Measurements from ENCODE around the gene DPH1. TPM values are rescaled to one million over a fixed set of nuclear protein-coding genes. Genes with fewer than 3 reads are reported as not detected.
"Not testable (repeated sequence)": the region's sequence is repeated elsewhere in the genome, so short reads cannot be mapped to it uniquely, and the experiment has no call there.

The DPH1 gene
- total RNA-seq, 1 donor from 2014 or later, result 14.3 TPM

- no peak for DNase-seq (ENCODE audit: low read depth in 2 of 2)
Observed at GRCh38 chr17:2008332-2009126, 21.4 kb upstream of the DPH1 start.

DNA sequence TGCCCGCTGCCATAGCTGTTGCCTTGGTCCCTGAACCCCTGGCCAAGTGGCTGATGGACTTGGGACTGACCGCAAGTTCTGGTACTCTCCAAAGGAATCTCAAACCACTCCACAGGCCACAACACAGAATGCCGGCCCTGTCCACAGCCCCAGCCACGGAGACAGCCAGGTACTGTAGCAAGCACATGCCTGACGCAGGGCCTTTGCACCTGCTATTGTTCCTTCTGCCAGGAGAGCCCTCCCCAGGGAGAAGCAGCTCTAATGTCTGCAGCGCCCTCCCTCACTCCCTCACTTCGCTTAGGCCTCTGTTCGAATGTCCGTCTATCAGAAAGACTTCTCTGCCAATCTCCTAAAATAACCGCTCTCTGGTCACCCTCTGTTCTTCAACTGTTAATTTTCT lies 20.2 kb upstream of the DPH1 start:
- DNase-seq (ENCODE audit: low read depth in 2 of 2), result no peak

GRCh38 chr17:2011411-2012371 lies 18.3 kb upstream of the DPH1 start:
- DNase-seq (ENCODE audit: low read depth in 2 of 2), result peak in 1 of 2 donors; percentile 71

DNA sequence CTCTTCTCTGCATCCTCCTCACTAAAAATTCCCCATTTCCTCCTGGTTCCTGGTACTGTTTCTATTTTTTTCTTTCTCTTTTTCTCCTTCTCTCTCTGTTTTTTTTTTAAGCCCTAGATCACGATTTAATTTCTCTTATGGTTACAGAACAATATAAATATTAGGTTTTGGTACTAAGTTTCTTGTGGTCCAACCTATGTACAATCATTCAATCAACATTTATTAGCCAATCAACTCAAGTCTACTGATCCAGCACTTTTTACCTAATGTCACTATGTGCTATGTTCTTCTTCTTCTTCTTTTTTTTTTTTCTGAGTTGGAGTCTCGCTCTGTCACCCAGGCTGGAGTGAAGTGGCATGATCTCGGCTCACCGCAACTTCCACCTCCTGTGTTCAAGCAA lies 17.5 kb upstream of the DPH1 start:
- DNase-seq (ENCODE audit: low read depth in 2 of 2), result no peak

GRCh38 chr17:2013220-2013993 lies 16.5 kb upstream of the DPH1 start:
- DNase-seq (ENCODE audit: low read depth in 2 of 2), result not testable (repeated sequence)

GRCh38 chr17:2013994-2014317 lies 16.0 kb upstream of the DPH1 start:
- no peak for DNase-seq (ENCODE audit: low read depth in 2 of 2)

GRCh38 chr17:2015314-2015713 lies 14.6 kb upstream of the DPH1 start:
- no peak for DNase-seq (ENCODE audit: low read depth in 2 of 2)

DNA sequence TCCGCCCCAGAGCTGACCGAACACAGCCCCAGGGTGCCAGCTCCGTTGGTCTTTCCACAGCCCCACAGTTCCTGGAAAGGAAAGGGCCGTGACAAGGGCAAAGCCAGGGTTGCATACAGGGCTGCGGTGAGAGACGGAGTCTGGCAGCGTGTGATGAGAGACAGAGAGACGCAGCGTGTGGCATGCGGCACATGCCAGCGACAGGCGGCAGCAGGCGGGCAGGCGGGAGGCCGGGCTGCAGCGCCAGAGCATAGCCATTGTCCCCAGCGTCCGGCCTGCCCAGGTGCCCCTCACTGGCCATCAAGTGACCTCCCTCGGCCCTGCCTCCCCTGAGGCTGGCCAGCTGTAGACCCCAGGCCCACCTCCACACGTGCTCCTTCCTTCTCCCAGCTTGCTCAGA lies 13.5 kb upstream of the DPH1 start:
- DNase-seq (ENCODE audit: low read depth in 2 of 2), result no peak

DNA sequence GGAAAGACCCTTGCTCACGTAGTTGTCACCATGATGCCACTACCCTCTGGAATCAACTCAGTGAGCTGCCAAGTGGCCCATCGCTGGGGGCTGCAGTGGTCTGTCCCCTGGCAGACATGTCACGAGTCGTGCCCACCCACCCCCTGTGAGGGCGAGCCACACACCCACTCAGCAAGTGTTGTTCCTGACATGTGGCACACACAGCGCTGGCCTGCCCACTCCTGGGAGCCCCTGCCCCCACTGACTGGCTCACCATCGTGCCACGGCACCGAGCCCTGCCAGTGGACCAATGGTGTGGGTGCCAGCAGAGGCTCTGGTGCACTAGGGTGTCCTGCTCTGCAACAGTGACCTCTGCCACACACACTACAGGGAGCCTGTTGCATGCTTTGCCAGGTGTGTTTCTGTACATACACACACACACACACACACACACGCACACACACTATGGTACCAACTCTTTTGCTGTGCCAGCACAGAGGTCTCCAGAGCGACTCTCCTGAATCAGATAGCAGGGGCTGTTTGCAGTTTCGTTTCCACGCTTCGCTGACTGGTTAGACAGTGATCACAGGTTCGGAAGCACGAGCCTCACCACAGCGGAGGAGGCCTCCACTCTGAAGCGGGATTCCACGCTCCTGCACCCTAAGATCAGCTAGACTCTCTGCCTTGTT lies 12.5 kb upstream of the DPH1 start:
- peak in 1 of 2 donors; percentile 24 for DNase-seq (ENCODE audit: low read depth in 2 of 2)

DNA sequence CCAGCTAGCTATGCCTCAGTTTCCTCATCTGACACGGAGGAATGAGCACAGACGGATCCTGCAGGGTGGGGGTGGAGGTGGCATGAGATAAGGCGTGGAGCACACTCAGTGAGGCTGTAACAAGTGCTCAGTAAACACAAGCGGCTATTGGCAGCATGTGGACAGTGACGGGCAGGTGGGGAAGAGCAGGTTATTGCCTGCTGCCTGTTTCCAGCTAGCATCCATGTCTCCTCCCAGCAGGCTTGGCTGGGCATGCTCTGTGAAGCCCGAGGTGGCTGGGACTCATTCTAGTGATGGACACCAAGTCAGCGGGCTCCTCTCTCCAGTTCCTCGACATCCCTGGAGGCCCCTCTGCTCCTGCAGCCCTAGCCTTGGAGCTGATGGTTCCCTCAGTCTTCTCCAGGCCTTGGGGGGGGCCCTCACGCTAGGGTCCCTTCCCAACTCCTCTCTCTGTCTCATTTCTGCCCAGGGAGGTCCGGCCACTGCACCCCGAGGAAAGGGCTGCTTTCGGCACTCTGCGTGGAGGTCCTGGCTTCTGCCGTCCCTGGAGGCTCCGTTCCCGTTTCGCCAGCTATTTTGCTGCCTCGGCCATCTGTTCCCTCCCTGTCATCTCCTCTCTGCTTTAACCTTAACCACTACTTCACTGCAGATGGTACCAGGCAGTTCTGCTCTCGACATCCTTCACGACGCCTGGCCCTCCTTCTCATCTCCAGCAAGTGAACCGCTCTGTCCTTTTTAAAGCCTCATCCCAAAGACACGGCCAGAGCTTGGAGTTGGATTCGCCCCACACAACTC lies 11.0 kb upstream of the DPH1 start:
- no peak for DNase-seq (ENCODE audit: low read depth in 2 of 2)

- DNase-seq (ENCODE audit: low read depth in 2 of 2), result no peak
Observed at GRCh38 chr17:2019723-2020122, 10.2 kb upstream of the DPH1 start.

GRCh38 chr17:2020721-2021120 lies 9.2 kb upstream of the DPH1 start:
- peak in 1 of 2 donors; percentile 80 for DNase-seq (ENCODE audit: low read depth in 2 of 2)

DNA sequence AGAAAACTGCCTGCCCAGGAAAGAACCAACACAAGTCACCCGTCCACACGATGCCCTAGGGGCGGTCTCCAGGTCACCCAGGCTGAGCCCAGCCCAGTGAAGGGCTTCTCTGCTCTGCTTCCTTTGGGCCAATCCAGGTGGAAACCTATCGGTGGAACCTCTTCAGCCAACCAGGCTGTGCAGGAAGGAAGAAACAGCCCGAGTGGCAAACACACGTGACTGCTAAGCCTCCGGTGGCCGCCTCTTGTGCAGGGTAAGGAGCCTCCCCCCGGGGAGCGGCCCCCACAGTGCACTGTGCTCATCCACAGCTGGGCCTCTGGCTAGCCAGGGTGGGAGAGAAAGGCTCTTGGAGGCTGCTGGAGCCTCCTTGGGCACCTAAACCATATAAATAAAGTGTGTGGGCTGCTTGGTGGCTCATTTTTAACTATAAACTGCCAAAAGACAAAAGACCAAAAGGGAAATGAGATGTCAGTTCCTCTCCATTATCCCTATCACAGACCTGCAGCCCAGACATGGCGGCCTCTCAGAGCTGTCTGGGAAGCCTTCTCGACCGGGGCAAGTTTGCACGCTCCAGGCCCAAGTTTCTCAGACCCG lies 7.2 kb upstream of the DPH1 start:
- DNase-seq (ENCODE audit: low read depth in 2 of 2), result no peak

DNA sequence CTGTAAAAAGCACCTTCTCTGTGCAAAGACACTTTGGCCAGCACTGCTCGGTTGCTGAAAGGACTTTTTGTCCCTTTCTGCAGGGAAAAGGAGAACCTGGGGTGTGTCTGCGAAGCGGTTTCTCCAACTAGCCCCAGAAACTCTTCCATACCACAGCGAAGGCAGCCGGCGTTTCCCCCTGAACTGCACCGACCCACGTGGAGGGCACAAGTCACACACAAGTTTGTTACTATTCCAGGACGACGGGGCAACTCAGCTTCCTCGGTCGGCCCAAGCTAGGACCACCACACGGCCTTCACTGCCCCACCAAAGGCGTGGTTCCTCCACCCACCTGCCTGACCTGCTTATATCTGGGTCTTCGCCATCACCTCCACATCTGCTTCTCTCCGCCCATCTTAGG lies 6.7 kb upstream of the DPH1 start:
- no peak for DNase-seq (ENCODE audit: low read depth in 2 of 2)

DNA sequence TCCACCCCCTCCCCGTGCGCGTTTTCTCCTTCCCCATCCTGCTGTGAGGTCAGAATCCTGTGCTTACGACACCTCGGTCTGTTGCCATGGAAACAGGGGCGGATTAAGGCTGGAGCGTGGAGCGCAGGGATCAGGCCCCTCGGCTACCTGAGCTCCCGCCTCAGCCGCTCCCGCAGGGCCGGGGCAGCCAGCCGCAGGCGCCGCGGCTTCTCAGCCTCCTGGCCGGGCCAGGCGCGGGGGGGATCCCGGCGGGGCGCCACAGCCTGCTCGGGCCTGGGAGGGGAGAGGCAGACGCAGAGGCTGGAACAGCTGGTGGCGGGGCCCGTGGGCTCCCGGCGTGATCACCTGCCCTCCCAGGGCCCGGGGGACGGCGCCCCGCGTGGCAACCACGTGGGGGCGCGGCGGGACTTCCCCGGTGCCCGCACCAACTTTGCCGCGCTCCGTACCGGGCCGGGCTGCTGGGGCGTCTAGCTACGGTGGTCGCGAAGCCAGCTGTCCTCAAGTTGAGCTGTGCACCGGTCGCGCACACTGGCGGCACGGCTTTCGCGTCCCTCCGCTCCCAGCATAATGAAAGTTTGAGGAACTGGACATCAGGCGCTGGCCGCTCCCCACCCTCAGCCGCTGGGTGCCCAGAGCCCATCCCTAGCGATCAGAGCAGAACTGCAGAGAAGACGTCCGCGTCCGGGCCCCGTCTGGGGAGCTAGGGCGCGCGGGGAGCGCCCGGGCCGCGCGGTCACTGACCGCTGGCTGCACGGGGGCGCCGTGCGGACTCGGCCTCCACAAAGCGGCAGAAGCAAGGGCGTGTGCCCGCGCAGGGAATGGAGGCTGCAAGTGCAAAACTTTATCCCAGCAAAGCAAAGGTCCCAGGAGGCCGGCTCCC lies 6.0 kb upstream of the DPH1 start:
- peak in 1 of 2 donors; percentile 72 for DNase-seq (ENCODE audit: low read depth in 2 of 2)

DNA sequence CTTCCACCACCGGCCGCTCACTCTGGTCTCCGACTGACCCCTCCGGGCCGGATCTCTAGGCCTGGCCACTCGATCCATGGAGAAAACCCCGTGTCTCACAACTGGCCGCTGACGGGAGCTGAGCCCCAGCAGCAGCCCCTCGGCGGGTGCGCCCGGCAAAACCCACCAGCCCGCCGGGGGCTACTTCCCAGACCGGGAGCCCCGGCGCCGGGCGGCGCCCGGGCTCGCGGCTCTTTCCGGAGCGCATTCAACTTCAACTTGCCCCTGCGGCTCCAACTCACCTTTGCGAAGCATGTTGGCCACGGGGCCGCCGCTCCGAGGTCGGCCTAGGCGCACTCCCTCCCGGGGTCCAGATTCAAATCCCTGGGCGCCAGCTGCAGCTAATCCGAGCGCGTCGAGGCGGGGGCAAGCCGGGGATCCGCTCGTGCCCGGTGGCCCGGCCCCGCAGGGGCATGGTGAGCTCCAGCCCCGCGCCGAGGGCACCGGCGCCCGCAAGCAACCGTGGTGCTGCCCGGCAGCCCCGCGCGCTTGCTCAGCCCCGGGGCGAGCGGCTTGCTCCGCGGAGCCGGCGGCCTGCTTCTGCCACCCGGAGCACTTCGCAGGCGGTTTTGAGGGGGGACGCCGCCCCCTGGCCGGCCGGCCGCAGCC lies 5.3 kb upstream of the DPH1 start:
- no peak for DNase-seq (ENCODE audit: low read depth in 2 of 2)

DNA sequence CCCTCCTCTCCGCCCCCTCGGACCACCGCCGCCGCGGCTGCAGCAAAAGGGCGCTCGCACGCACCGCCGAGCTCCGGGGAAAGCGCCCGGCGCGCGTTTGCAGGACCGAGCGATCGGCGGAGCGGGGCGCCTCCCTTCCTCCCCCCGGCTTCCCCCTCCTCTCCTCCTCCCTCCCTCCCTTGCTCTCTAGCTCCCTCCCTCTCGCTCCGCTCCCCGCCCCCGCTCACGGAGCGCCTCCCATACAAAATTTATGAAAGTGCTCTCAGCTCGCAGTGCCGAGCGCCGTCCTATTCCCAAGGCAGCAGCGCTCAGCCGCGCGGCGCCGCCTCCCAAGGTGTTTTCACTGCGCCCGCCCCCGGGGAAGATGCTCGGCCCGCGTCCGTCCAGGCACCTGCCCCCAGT lies 4.7 kb upstream of the DPH1 start, which contains the start of gene RTN4RL1:
RTN4RL1 (minus strand) TSS at position 115 of the 402 bp plus-strand sequence. CDS start 469 bp downstream, outside the sequence.
- DNase-seq (ENCODE audit: low read depth in 2 of 2), result peak in 1 of 2 donors; percentile 54

GRCh38 chr17:2025622-2026309 lies 4.2 kb upstream of the DPH1 start:
- DNase-seq (ENCODE audit: low read depth in 2 of 2), result peak; percentile 63 to 78

Data from lung microvascular endothelial cell (primary cell).